ENCODE results near the gene RHPN2.

- TF ChIP-seq CTCF (IDR thresholded peaks at IDR 0.05) (no peak), ZFX (IDR thresholded peaks at IDR 0.05; ENCODE audit: borderline replicate concordance) (no peak)
These were observed 263 bp downstream of the RHPN2 start for GRCh38 chr19:33064458-33064791.
